ENCODE results near the gene GALNT17. TPM values are rescaled to one million over a fixed set of nuclear protein-coding genes. Genes with fewer than 3 reads are reported as not detected.

Gene GALNT17
- total RNA-seq, 1 experiment from 2014 or later, result 0.03 TPM

- no peak for DNase-seq (ENCODE audit: low read depth, low spot score)
- in situ Hi-C loops (cut with HindIII; ENCODE audit: low pct_unique_long_range_greater_than_20kb, low sequenced_read_pairs), result no loop called here
Measured at GRCh38 chr7:71300603-71301002, 168.7 kb downstream of the GALNT17 start.

DNA sequence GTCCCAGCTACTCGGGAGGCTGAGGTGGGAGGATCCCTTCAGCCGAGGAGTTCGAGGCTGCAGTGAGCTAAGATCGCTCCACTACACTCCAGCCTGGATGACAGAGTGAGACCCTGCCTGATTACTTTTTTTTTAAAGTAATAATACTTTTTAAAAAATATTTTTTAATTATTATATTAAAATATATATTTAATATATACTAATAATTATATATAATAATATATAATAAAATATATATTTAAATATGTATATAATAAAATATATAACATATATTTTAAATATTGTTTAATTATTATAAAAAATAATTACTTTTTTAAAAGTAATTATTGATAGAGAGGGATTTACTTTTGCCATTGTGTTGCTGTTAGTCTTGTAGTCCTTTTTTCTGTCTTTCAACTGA, 169.2 kb downstream of the GALNT17 start:
- DNase-seq (ENCODE audit: low read depth, low spot score), result no peak
- in situ Hi-C loops (cut with HindIII; ENCODE audit: low pct_unique_long_range_greater_than_20kb, low sequenced_read_pairs), result no loop called here

DNA sequence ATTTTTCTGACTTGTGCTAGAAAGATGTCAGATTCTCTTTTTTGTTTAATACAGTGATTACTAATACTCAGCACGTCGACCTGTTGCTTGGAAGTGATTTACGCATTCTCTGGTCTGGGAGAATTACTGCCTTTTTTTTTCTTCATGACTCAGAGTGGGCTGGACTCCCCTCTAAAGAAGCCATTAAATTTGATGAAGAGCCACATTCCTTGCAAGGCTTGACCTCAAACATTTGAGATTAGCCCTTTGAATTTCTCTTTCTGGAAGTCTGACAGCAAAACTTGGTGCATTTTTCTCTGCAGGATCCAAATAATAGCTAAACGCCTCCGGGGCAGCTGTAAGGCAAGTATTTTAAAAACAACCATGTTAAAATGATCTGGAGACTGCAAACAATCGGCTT, 171.6 kb downstream of the GALNT17 start:
- DNase-seq (ENCODE audit: low read depth, low spot score), result no peak
- in situ Hi-C loops (cut with HindIII; ENCODE audit: low pct_unique_long_range_greater_than_20kb, low sequenced_read_pairs), result no loop called here

DNA sequence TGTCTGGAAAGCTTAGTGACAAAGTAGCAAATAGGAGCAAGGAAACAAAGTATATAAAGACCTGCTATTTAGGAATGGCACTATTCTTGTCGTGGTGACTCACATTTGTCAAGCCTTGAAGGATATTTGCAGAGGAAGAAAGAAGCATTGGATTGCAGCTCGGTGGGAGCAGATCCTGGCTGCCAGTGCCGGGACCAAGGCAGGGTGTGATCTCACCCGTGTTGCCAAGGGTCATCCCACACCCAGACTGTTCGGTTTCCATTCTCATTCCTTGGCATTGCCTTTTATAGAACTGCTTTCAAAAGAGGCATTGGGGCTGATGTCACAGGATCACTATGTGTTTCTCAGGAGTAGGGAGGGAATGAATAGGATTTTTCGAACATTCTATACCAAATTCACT, 176.2 kb downstream of the GALNT17 start:
- no peak for DNase-seq (ENCODE audit: low read depth, low spot score)
- in situ Hi-C loops (cut with HindIII; ENCODE audit: low pct_unique_long_range_greater_than_20kb, low sequenced_read_pairs), result no loop called here

- in situ Hi-C loops (cut with HindIII; ENCODE audit: low pct_unique_long_range_greater_than_20kb, low sequenced_read_pairs), result no loop called here
- DNase-seq (ENCODE audit: low read depth, low spot score), result no peak
Measured at GRCh38 chr7:71311576-71311975, 179.6 kb downstream of the GALNT17 start.

DNA sequence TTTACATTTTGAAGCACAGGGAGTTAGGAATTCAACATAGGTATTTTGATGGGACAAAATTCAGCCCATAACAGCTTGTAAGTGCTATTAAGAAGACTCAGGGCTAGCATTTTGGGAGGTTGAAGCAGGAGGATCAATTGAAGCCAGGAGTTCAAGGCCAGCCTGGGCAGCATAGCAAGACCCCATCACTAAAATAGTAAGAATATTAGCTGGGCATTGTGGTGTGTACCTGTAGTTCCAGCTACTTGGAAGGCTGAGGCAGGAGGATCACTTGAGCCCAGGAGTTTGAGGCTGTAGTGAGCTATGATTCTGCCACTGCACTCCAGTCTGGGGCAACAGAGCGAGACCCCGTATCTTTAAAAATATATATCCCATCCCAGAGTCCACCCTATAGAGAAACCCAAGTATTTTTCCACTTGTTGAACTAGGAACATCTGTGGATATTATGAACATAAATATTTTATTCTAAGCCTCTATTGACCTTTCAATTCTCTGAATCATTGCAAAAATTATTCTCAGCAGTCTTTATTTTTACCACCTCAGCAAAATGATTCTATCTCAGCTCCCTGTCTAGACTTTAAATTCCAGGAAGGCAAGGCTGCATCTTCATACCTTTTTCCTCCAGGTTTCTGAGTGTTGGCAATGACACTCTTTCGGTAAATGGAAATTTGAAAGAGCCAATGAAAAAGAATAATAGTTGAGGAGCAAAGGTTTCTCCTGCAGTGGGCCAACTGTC, 181.0 kb downstream of the GALNT17 start:
- no peak for DNase-seq (ENCODE audit: low read depth, low spot score)
- in situ Hi-C loops (cut with HindIII; ENCODE audit: low pct_unique_long_range_greater_than_20kb, low sequenced_read_pairs), result no loop called here

GRCh38 chr7:71313553-71313952, 181.6 kb downstream of the GALNT17 start:
- DNase-seq (ENCODE audit: low read depth, low spot score), result no peak
- in situ Hi-C loops (cut with HindIII; ENCODE audit: low pct_unique_long_range_greater_than_20kb, low sequenced_read_pairs), result no loop called here

- in situ Hi-C loops (cut with HindIII; ENCODE audit: low pct_unique_long_range_greater_than_20kb, low sequenced_read_pairs), result no loop called here
Measured at GRCh38 chr7:71320916-71321315, 189.0 kb downstream of the GALNT17 start.

DNA sequence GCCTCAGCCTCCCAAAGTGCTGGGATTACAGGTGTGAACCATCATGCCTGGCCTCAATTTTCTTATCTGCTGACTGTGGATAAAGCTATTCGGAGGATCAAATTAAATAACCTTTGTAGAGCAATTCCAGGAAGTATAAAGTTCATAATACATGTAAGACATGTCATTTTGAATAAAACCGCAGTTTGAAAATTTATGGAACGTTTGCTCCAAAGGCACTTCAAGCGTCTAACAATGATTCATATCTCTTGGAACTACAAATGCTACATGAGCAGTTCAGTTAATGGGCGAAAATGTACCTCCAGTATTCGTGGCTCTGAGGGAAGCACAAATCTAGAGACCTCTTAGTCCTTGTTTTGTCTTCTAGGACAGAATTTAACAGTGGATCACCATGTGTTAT, 190.3 kb downstream of the GALNT17 start:
- in situ Hi-C loops (cut with HindIII; ENCODE audit: low pct_unique_long_range_greater_than_20kb, low sequenced_read_pairs), result no loop called here
- no peak for DNase-seq (ENCODE audit: low read depth, low spot score)

More at GRCh38 chr7:71320916-71321315, 189.0 kb downstream of the GALNT17 start:
- no peak for DNase-seq (ENCODE audit: low read depth, low spot score)

DNA sequence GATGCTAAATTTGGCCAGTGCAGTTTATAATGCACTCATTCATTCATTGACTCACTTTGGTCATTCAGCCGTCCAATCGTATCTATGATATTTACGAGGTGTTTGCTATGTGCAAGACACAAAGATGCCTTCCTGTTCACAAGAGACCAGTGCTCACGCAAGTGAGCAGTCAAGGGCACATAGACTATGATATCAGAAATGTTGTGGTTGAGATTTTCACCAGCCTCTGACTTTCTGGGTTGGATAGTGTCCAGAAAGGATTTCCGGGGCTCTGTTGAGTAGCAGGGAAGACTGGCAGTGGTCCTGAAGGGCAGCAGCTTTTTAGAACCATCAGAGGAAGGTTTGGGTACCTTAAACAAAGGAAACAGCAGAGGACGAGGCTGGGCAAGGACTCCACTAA, 191.8 kb downstream of the GALNT17 start:
- no peak for DNase-seq (ENCODE audit: low read depth, low spot score)
- in situ Hi-C loops (cut with HindIII; ENCODE audit: low pct_unique_long_range_greater_than_20kb, low sequenced_read_pairs), result no loop called here

DNA sequence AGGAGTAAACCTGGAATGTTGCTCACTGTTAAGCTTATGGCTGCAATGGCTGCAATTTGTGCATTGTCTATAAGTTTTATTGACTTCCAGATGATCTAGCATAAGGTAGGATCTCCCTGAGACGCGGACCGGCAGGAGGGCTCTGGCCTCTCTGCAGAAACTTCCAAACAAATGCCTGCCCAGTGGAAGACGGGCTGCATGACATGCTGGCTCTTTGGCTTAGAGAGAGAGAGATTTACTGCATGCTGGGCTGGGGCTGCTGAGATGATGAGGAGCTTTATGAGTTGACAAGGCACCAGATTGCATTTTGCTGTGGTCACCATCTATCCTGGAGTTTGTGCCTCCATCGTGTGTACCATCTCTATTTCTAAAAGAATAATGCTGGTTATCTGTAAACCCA, 193.2 kb downstream of the GALNT17 start:
- no peak for DNase-seq (ENCODE audit: low read depth, low spot score)
- in situ Hi-C loops (cut with HindIII; ENCODE audit: low pct_unique_long_range_greater_than_20kb, low sequenced_read_pairs), result no loop called here

- no peak for DNase-seq (ENCODE audit: low read depth, low spot score)
- in situ Hi-C loops (cut with HindIII; ENCODE audit: low pct_unique_long_range_greater_than_20kb, low sequenced_read_pairs), result no loop called here
Measured at GRCh38 chr7:71326595-71326994, 194.7 kb downstream of the GALNT17 start.

- in situ Hi-C loops (cut with HindIII; ENCODE audit: low pct_unique_long_range_greater_than_20kb, low sequenced_read_pairs), result no loop called here
- DNase-seq (ENCODE audit: low read depth, low spot score), result no peak
Measured at GRCh38 chr7:71327946-71328345, 196.0 kb downstream of the GALNT17 start.

- in situ Hi-C loops (cut with HindIII; ENCODE audit: low pct_unique_long_range_greater_than_20kb, low sequenced_read_pairs), result no loop called here
- no peak for DNase-seq (ENCODE audit: low read depth, low spot score)
Measured at GRCh38 chr7:71329030-71329660, 197.2 kb downstream of the GALNT17 start.

GRCh38 chr7:71332207-71332606, 200.3 kb downstream of the GALNT17 start:
- in situ Hi-C loops (cut with HindIII; ENCODE audit: low pct_unique_long_range_greater_than_20kb, low sequenced_read_pairs), result no loop called here
- DNase-seq (ENCODE audit: low read depth, low spot score), result no peak

GRCh38 chr7:71334541-71334940, 202.6 kb downstream of the GALNT17 start:
- in situ Hi-C loops (cut with HindIII; ENCODE audit: low pct_unique_long_range_greater_than_20kb, low sequenced_read_pairs), result no loop called here
- DNase-seq (ENCODE audit: low read depth, low spot score), result no peak

DNA sequence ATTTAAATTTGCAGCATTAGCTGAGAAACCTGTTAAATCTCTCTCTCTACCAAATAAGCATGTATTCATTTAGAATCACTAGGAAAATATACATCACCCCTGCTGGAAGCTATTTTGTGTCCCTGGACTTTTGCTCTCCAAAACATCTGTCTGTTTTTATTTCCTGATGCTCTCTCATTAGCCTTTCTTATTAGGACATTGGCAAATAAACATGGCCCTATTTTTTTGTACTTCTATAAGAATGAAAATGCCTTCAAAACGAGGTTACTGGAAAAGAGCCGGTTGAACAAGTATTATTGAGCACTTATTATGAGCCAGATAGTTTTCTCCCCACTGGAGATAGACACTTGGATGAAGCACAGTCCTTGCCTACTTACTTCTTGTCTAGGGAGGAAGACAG, 206.9 kb downstream of the GALNT17 start:
- in situ Hi-C loops (cut with HindIII; ENCODE audit: low pct_unique_long_range_greater_than_20kb, low sequenced_read_pairs), result no loop called here
- DNase-seq (ENCODE audit: low read depth, low spot score), result no peak

DNA sequence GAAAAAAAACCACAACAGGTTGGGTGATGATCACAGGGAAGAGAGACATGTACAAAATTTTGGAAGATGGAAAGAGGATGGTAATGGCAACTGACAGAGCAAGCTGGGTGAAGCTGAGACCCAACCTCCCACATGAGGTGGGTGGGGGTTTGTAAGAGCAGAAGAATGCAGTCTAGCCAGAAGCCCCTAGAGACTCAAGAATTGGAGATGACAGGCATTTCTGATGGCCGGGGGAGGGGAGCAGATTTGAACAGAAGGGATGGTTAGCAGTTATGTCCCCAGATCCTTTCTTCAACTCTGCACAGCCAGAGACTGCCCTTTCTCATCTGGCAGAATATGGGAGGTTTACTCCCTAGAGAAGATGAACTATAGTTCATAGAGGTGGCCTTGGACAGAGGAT, 208.0 kb downstream of the GALNT17 start:
- no peak for DNase-seq (ENCODE audit: low read depth, low spot score)
- in situ Hi-C loops (cut with HindIII; ENCODE audit: low pct_unique_long_range_greater_than_20kb, low sequenced_read_pairs), result no loop called here

DNA sequence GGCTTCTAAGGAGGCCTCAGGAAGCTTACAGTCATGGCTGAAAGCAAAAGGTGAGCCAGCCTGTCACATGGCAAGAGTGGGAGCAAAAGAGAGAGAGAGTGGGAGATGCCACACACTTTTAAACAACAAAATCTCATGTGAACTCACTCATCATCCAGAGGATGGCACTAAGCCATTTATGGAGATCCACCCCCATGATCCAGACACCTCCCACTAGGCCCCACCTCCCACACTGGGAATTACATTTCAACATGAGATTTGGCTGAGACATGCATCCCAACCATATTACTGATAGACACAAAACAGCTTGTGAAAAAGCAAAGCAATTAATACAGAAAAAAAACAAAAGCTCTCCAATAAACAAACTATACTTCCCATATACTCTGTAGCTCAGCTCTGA, 210.3 kb downstream of the GALNT17 start:
- DNase-seq (ENCODE audit: low read depth, low spot score), result no peak
- in situ Hi-C loops (cut with HindIII; ENCODE audit: low pct_unique_long_range_greater_than_20kb, low sequenced_read_pairs), result no loop called here

All from SK-MEL-5 (cell line).